HG03571 (cell line): ENCODE data around the gene EPB41.
"Not testable (repeated sequence)": the region's sequence is repeated elsewhere in the genome, so short reads cannot be mapped to it uniquely, and the experiment has no call there.

Source experiments
- ATAC-seq: cut with Tn5 transposase; IDR thresholded peaks from one replicate; pipeline ENCODE4 v1.9.1; 2021; ENCODE audit not compliant: unreplicated experiment

The EPB41 gene

GRCh38 chr1:29094954-29095353, 180.6 kb downstream of the EPB41 start:
- no peak for ATAC-seq

GRCh38 chr1:29096231-29096886, 182.0 kb downstream of the EPB41 start:
- ATAC-seq: no peak

- ATAC-seq: no peak
Measured at GRCh38 chr1:29099286-29099685, 184.9 kb downstream of the EPB41 start.

- no peak for ATAC-seq
Measured at GRCh38 chr1:29100487-29100886, 186.1 kb downstream of the EPB41 start.

- ATAC-seq: no peak
Measured at GRCh38 chr1:29105822-29106221, 191.5 kb downstream of the EPB41 start.

- ATAC-seq: not testable (repeated sequence)
Measured at GRCh38 chr1:29108041-29108440, 193.7 kb downstream of the EPB41 start.

GRCh38 chr1:29112705-29113412, 198.5 kb downstream of the EPB41 start:
- ATAC-seq: no peak

- ATAC-seq: no peak
Measured at GRCh38 chr1:29113413-29114117, 199.2 kb downstream of the EPB41 start.

GRCh38 chr1:29114654-29115053, 200.3 kb downstream of the EPB41 start:
- no peak for ATAC-seq

GRCh38 chr1:29117381-29117780, 203.0 kb downstream of the EPB41 start:
- no peak for ATAC-seq

- no peak for ATAC-seq
Measured at GRCh38 chr1:29119121-29119929, 205.0 kb downstream of the EPB41 start.

- ATAC-seq: no peak
Measured at GRCh38 chr1:29120367-29120766, 206.0 kb downstream of the EPB41 start.

GRCh38 chr1:29120947-29121485, 206.6 kb downstream of the EPB41 start:
- no peak for ATAC-seq

- ATAC-seq: no peak
Measured at GRCh38 chr1:29121516-29121935, 207.2 kb downstream of the EPB41 start.

GRCh38 chr1:29121936-29122681, 207.7 kb downstream of the EPB41 start:
- no peak for ATAC-seq

- no peak for ATAC-seq
Measured at GRCh38 chr1:29122682-29123052, 208.3 kb downstream of the EPB41 start.

GRCh38 chr1:29123053-29123886, 208.9 kb downstream of the EPB41 start:
- no peak for ATAC-seq

- ATAC-seq: no peak
Measured at GRCh38 chr1:29123887-29124365, 209.6 kb downstream of the EPB41 start, which contains the start of gene TMEM200B. TSS of gene TMEM200B (minus strand) at chr1:29123903. CDS start at chr1:29121828, 2,075 bp downstream.
